K562 (cell line): ENCODE measurements around the gene KRT83. TPM values are rescaled to one million over a fixed set of nuclear protein-coding genes. Genes with fewer than 3 reads are reported as not detected.
A peak's percentile ranks its signal among the peaks of the same experiment; 100 is the strongest.

Experiments
- ATAC-seq: fragments of 200-7000 bp; cut with Tn5 transposase; 3 replicates; pipeline ENCODE4 v1.9.1; 2020; ENCODE audit warnings: moderate library complexity
- BruUV-seq: library from RNA; stranded (reverse); fragments of 400-500 nt; replicated peaks from 2 replicates; lab custom pipeline; 2021; lab: Mats Ljungman, UMichigan
- CTCF ChIA-PET: fragments of 300-600 bp; formaldehyde crosslinking; extraction: SDS; loops from one replicate; lab custom pipeline; 2021; ENCODE audit warnings: low intra/inter-chr PET ratio; lab: Yijun Ruan, JAX
- POLR2A ChIA-PET: fragments of 300-600, 350-650 bp; sonication (Branson Sonifier 250); formaldehyde crosslinking; extraction: SDS; loops from one replicate; lab custom pipeline; 2021; ENCODE audit warnings: antibody characterized with exemption, inconsistent platforms; lab: Yijun Ruan, JAX
- DNase-seq, 4 experiments: peaks; one replicate each; pipeline versions ENCODE4 v3.0.0 to v3.0.0-alpha.2; 2011 to 2018; ENCODE audit warnings: low spot score in 3 of 4, mixed read lengths in 3 of 4; ENCODE audit errors: extremely low read depth in 1 of 4
- FAIRE-seq: peaks from 2 replicates; lab custom pipeline; 2011; peaks lifted over from hg19 to GRCh38; lab: Jason Lieb, UNC
- H2AFZ ChIP-seq: 2 replicates; pipeline ENCODE4 v1.6.0; 2011; ENCODE audit warnings: low read depth, low read length, control low read depth, inconsistent platforms
- H3K27ac ChIP-seq: fragments of 200-600 bp; 3 replicates; pipeline ENCODE4 v1.8.0; 2011; ENCODE audit warnings: low read depth, mild to moderate bottlenecking, control low read depth, inconsistent platforms, low read length, moderate library complexity, mixed read lengths; ENCODE audit errors: extremely low read depth
- H3K27me3 ChIP-seq, 2 experiments: fragments of 300-600 bp in 1 of 2; 2 replicates in 1 of 2; 3 replicates in 1 of 2; pipeline versions ENCODE4 v1.6.0 to v1.8.0; 2011; ENCODE audit warnings: inconsistent platforms in 2 of 2, low read length in 2 of 2, mild to moderate bottlenecking in 1 of 2, mixed read lengths in 1 of 2, moderate library complexity in 1 of 2; ENCODE audit not compliant: control insufficient read depth in 2 of 2, insufficient read depth in 2 of 2
- H3K36me3 ChIP-seq: fragments of 300-600 bp; 3 replicates; pipeline ENCODE4 v1.8.0; 2011; ENCODE audit warnings: mild to moderate bottlenecking, low read length, inconsistent platforms; ENCODE audit not compliant: control insufficient read depth, insufficient read depth
- H3K4me1 ChIP-seq, 2 experiments: fragments of 200-600 bp in 1 of 2; replicated peaks in 1 of 2; 2 replicates in 1 of 2; 3 replicates in 1 of 2; pipeline versions ENCODE4 v1.5.1 to v1.8.0; 2011; ENCODE audit warnings: inconsistent platforms in 2 of 2, low read length in 2 of 2, mild to moderate bottlenecking in 1 of 2, mixed read lengths in 1 of 2, moderate library complexity in 1 of 2; ENCODE audit not compliant: control insufficient read depth in 2 of 2, insufficient read depth in 2 of 2
- H3K4me2 ChIP-seq: 2 replicates; pipeline ENCODE4 v1.6.1; 2011; ENCODE audit warnings: low read length, control low read depth, inconsistent platforms, mixed read lengths; ENCODE audit not compliant: insufficient read depth
- H3K4me3 ChIP-seq: fragments of 200-600 bp; sonication (generic), shearing (Covaris generic); 2 replicates; pipeline ENCODE4 v1.5.1; 2016; ENCODE audit warnings: control low read depth, inconsistent platforms
- H3K79me2 ChIP-seq: fragments of 200-600 bp; 3 replicates; pipeline ENCODE4 v1.8.0; 2011; ENCODE audit warnings: low read length, inconsistent platforms; ENCODE audit not compliant: control insufficient read depth, insufficient read depth
- H3K9ac ChIP-seq, 2 experiments: 2 replicates each; pipeline versions ENCODE4 v1.6.0 to v1.6.1; 2011; ENCODE audit warnings: low read depth in 2 of 2, low read length in 2 of 2, control low read depth in 1 of 2, inconsistent platforms in 1 of 2, mild to moderate bottlenecking in 1 of 2, mixed read lengths in 1 of 2; ENCODE audit not compliant: insufficient read depth in 1 of 2
- H3K9me1 ChIP-seq: one replicate; pipeline ENCODE4 v1.6.0; 2011; ENCODE audit warnings: inconsistent platforms, mild to moderate bottlenecking, low read length, moderate library complexity; ENCODE audit not compliant: control insufficient read depth, insufficient read depth
- H3K9me3 ChIP-seq: replicated peaks from 2 replicates; pipeline ENCODE4 v1.5.1; 2011; ENCODE audit warnings: low read depth, low read length, inconsistent platforms; ENCODE audit not compliant: control insufficient read depth, insufficient read depth
- H4K20me1 ChIP-seq: replicated peaks from 2 replicates; pipeline ENCODE4 v1.6.1; 2011; ENCODE audit warnings: low read length, inconsistent platforms, mixed read lengths; ENCODE audit not compliant: control insufficient read depth, insufficient read depth
- ARID3B ChIP-seq: fragments of 250-450 bp; sonication (Bioruptor Pico); IDR thresholded peaks from 2 replicates; pipeline ENCODE4 v1.4.0; 2020; ENCODE audit warnings: borderline replicate concordance
- ATF1 ChIP-seq, 2 experiments: fragments of 450-650 bp in 1 of 2; IDR thresholded peaks; 2 replicates each; pipeline ENCODE4 v1.6.1; 2016; ENCODE audit warnings: missing compliant biosample characterization in 1 of 2, missing genetic modification characterization in 1 of 2
- ELF1 ChIP-seq: fragments of 200-800 bp; sonication (Bioruptor generic); IDR thresholded peaks from 2 replicates; pipeline ENCODE4 v1.6.1; 2016; ENCODE audit warnings: missing genetic modification characterization, missing compliant biosample characterization
- NFIC ChIP-seq: fragments of 450-650 bp; IDR thresholded peaks from 2 replicates; pipeline ENCODE4 v1.6.1; 2017; ENCODE audit warnings: mild to moderate bottlenecking, inconsistent platforms
- SAP30 ChIP-seq: fragments of 200-600 bp; sonication (generic); IDR thresholded peaks from 2 replicates; pipeline ENCODE4 v1.6.1; 2012; ENCODE audit warnings: borderline replicate concordance, low read depth, mild to moderate bottlenecking, moderate library complexity, low read length, control low read depth, inconsistent platforms; ENCODE audit not compliant: insufficient read depth, poor library complexity, severe bottlenecking
- WGBS: fragments of 100-300 bp; shearing (Covaris generic); methylation state at CpG from one replicate; pipeline ENCODE4 v1.1.6; 2016; ENCODE audit warnings: low coverage, mixed read lengths; ENCODE audit not compliant: insufficient coverage; ENCODE audit errors: missing lambda C conversion rate; 5-methylcytosine and 5-hydroxymethylcytosine counted together
- in situ Hi-C: fragments of 300-500 bp; cut with MboI; formaldehyde crosslinking; loops from 4 replicates; pipeline ENCODE4 v1.15.0; 2018; ENCODE audit warnings: inconsistent platforms, mixed read lengths
- intact Hi-C: fragments of 100-400 bp; cut with micrococcal nuclease; formaldehyde crosslinking; loops from 2 replicates; pipeline ENCODE4 v1.14.2; 2022
- polyA plus RNA-seq, 8 experiments: library from polyadenylated mRNA; depleted of rRNA in 4 of 8; stranded (reverse) in 5 of 8; unstranded in 3 of 8; fragments of >200 nt; fragmentation: Nextera tagmentation in 2 of 8; fragmentation: Illumina TruSeq in 1 of 8; extraction: Ambion mirVana in 2 of 8; extraction: Trizol in 1 of 8; gene quantifications; 2 replicates each; pipeline versions ENCODE4 v1.2.1 to v1.2.3, GENCODE V29; 2011 to 2014; ENCODE audit warnings: inconsistent platforms in 1 of 8, missing spikeins in 1 of 8
- total RNA-seq, 7 experiments: library from RNA; depleted of rRNA in 6 of 7; stranded (reverse); fragments of >200 nt in 6 of 7; fragmentation: Illumina TruSeq in 2 of 7; extraction: Trizol in 2 of 7; gene quantifications; 2 replicates each; pipeline versions ENCODE4 v1.2.1 to v1.2.3, GENCODE V29; 2011 to 2021; ENCODE audit warnings: low replicate concordance in 1 of 7
- TF ChIP-seq, protein P1 (sequence below): fragments of 450-650 bp; IDR thresholded peaks from 2 replicates; pipeline ENCODE4 v1.6.1; 2017; ENCODE audit warnings: mild to moderate bottlenecking, moderate library complexity

KRT83 gene
- total and polyA plus RNA-seq, 9 of the 15 experiments (the other 6 are each of a cell fraction or from before 2014, with no cell fraction given), result not detected

- in situ Hi-C loops (no loop called here), intact Hi-C loops (no loop called here)
- H3K4me3 ChIP-seq, result no peak overlapping the region
- peaks cover 3% of the 10 kb centered on the region for H3K9me1 ChIP-seq
- BruUV-seq, result no TSS peak
- 0% methylated on average over 5 of the region's 5 CpGs for WGBS
- H2AFZ ChIP-seq, result no peak overlapping the region
- ChIA-PET CTCF (no interaction called here), POLR2A (no interaction called here)
- H3K4me2 ChIP-seq, result no peak overlapping the region
- ATAC-seq, result no peak
- H3K79me2 ChIP-seq, result no peaks in the 10 kb centered on the region
- H3K9me3 ChIP-seq, result no peaks in the 10 kb centered on the region
- no peak overlapping the region for H3K9ac ChIP-seq
- no peak overlapping the region for H3K27ac ChIP-seq
- no peak for FAIRE-seq
- peaks cover 6 to 54% of the 10 kb centered on the region in 2 experiments; a peak in 4 of 5 replicates for H3K27me3 ChIP-seq
- H3K4me1 ChIP-seq, result no peaks in the 10 kb centered on the region
- DNase-seq, result no peak
- TF ChIP-seq NFIC (peak; percentile 52), ARID3B (CRISPR knock-in tag) (no peak)
- no peaks in the 10 kb centered on the region for H3K36me3 ChIP-seq
- H4K20me1 ChIP-seq, result 0 out of 2 replicates have a peak, but pooled peaks cover 3% of the 10 kb centered on the region
Measured at GRCh38 chr12:52354200-52354599, 33.0 kb upstream of the KRT83 start.

DNA sequence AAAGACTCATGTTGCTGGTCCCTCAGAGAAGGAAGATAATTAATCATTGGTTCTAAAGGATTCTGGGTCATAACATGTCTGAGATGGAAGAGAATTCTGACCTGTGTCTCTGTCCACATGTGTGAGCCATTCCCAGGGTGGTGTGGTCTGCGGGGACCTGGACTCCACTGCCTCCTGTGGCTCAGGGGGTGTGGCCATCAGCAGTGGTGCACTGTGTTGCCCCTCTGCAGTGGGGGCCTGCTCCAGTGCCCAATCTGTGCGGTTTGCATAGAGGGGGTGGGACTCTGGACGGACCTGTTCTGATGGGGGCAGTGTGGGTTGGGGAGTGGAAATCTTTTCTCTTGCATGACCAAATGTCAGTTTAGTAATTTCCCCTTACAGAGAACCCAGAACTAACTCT, 32.6 kb upstream of the KRT83 start:
- POLR2A ChIA-PET, result no interaction called here
- FAIRE-seq, result no peak
- WGBS, result 0% methylated on average over 3 of the region's 3 CpGs

More for the DNA sequence above, 32.6 kb upstream of the KRT83 start:
- Histone ChIP-seq H3K27me3 (peaks cover 6 to 51% of the 10 kb centered on the region in 2 experiments; a peak in 4 of 5 replicates), H3K9me3 (no peaks in the 10 kb centered on the region), H3K4me1 (no peaks in the 10 kb centered on the region), H3K9ac (no peak overlapping the region), H4K20me1 (0 out of 2 replicates have a peak, but pooled peaks cover 3% of the 10 kb centered on the region), H3K36me3 (no peaks in the 10 kb centered on the region), H2AFZ (no peak overlapping the region), H3K4me2 (no peak overlapping the region), H3K9me1 (peaks cover 3% of the 10 kb centered on the region), H3K27ac (no peak overlapping the region), H3K4me3 (no peak overlapping the region), H3K79me2 (no peaks in the 10 kb centered on the region)
- in situ Hi-C loops, result no loop called here
- CTCF ChIA-PET, result no interaction called here
- DNase-seq, result no peak
- no TSS peak for BruUV-seq
- ATAC-seq, result no peak
- no peak for TF ChIP-seq ELF1 (tag)
- TF ChIP-seq SAP30, result no peak
- TF ChIP-seq ATF1 (CRISPR knock-in tag; IDR thresholded peaks at IDR 0.05), result no peak
- no peak for TF ChIP-seq ATF1 (tag; IDR thresholded peaks at IDR 0.05)
- TF ChIP-seq, protein P1, sequence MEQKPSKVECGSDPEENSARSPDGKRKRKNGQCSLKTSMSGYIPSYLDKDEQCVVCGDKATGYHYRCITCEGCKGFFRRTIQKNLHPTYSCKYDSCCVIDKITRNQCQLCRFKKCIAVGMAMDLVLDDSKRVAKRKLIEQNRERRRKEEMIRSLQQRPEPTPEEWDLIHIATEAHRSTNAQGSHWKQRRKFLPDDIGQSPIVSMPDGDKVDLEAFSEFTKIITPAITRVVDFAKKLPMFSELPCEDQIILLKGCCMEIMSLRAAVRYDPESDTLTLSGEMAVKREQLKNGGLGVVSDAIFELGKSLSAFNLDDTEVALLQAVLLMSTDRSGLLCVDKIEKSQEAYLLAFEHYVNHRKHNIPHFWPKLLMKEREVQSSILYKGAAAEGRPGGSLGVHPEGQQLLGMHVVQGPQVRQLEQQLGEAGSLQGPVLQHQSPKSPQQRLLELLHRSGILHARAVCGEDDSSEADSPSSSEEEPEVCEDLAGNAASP, result no peak
- intact Hi-C loops, result no loop called here
